Activated T-cell treated with anti-CD3 and anti-CD28 coated beads, Interleukin-2, amount 50 U/mL, for 48 hours (primary cell): Measurements from ENCODE around the gene ERMAP.

Experiments
- DNase-seq, 2 experiments: peaks; one replicate each; pipeline ENCODE4 v3.0.0-alpha.2; 2020

Gene ERMAP

GRCh38 chr1:42877380-42877779 is 60.5 kb downstream of the ERMAP start:
- DNase-seq = no peak

- DNase-seq = no peak
These were observed 63.5 kb downstream of the ERMAP start for GRCh38 chr1:42880384-42880783.

GRCh38 chr1:42886046-42886739 is 69.3 kb downstream of the ERMAP start:
- no peak for DNase-seq

- DNase-seq = no peak
These were observed 69.9 kb downstream of the ERMAP start for GRCh38 chr1:42886800-42887199.

- no peak for DNase-seq
These were observed 70.4 kb downstream of the ERMAP start for GRCh38 chr1:42887366-42887765.

- no peak for DNase-seq
These were observed 71.2 kb downstream of the ERMAP start for GRCh38 chr1:42888013-42888633.

- DNase-seq = no peak
These were observed 72.3 kb downstream of the ERMAP start for GRCh38 chr1:42889264-42889663.

- no peak for DNase-seq
These were observed 74.7 kb downstream of the ERMAP start for GRCh38 chr1:42891465-42892138.
